CD4-positive, alpha-beta T cell treated with Interleukin-2 at 100 ng/mL for 4 hours (primary cell): Measurements from ENCODE around the gene MAJIN.
"Not testable (repeated sequence)": the region's sequence is repeated elsewhere in the genome, so short reads cannot be mapped to it uniquely, and the experiment has no call there.

Source experiments
- DNase-seq: peaks from one replicate; pipeline ENCODE4 v3.0.0-alpha.2; 2020; ENCODE audit warnings: low spot score

Gene MAJIN

GRCh38 chr11:64971421-64972233, at the start of gene MAJIN:
Gene MAJIN, minus strand, starts transcription at chr11:64972108. Its CDS starts 12,703 bp downstream, at chr11:64959405.
- peak; percentile 89 for DNase-seq

- DNase-seq = no peak
Measured at GRCh38 chr11:65021509-65021908, 49.6 kb upstream of the MAJIN start.

GRCh38 chr11:65021003-65021402, 49.1 kb upstream of the MAJIN start:
- DNase-seq = no peak

- DNase-seq = no peak
Measured at GRCh38 chr11:65019824-65020223, 47.9 kb upstream of the MAJIN start.

- DNase-seq = no peak
Measured at GRCh38 chr11:65017937-65018336, 46.0 kb upstream of the MAJIN start.

- no peak for DNase-seq
Measured at GRCh38 chr11:65016705-65017104, 44.8 kb upstream of the MAJIN start.

GRCh38 chr11:65014726-65015227, 42.9 kb upstream of the MAJIN start:
- DNase-seq = peak; percentile 15

- DNase-seq = peak; percentile 89
Measured at GRCh38 chr11:65013888-65014725, 42.2 kb upstream of the MAJIN start, which contains the start of gene ARL2. Gene ARL2, plus strand, starts transcription at chr11:65014160. Its CDS starts 48 bp downstream, at chr11:65014208.

- DNase-seq = peak; percentile 91
Measured at GRCh38 chr11:65013130-65013887, 41.4 kb upstream of the MAJIN start.

- DNase-seq = no peak
Measured at GRCh38 chr11:65008873-65009272, 37.0 kb upstream of the MAJIN start.

- no peak for DNase-seq
Measured at GRCh38 chr11:65008016-65008415, 36.1 kb upstream of the MAJIN start.

GRCh38 chr11:65003968-65004367, 32.1 kb upstream of the MAJIN start:
- not testable (repeated sequence) for DNase-seq

- DNase-seq = no peak
Measured at GRCh38 chr11:65003282-65003681, 31.4 kb upstream of the MAJIN start.

- no peak for DNase-seq
Measured at GRCh38 chr11:65002706-65003105, 30.8 kb upstream of the MAJIN start.

GRCh38 chr11:64999478-64999877, 27.6 kb upstream of the MAJIN start:
- DNase-seq = no peak

GRCh38 chr11:64998690-64999431, 27.0 kb upstream of the MAJIN start:
- peak; percentile 10 for DNase-seq

- DNase-seq = no peak
Measured at GRCh38 chr11:64998141-64998540, 26.2 kb upstream of the MAJIN start.

GRCh38 chr11:64996710-64997380, 24.9 kb upstream of the MAJIN start, which contains the start of gene BATF2:
Gene BATF2, minus strand, starts transcription at chr11:64996971. Its CDS starts 57 bp downstream, at chr11:64996914.
- no peak for DNase-seq

GRCh38 chr11:64996327-64996709, 24.4 kb upstream of the MAJIN start:
- no peak for DNase-seq

GRCh38 chr11:64994318-64994717, 22.4 kb upstream of the MAJIN start:
- DNase-seq = no peak
